GM21737 (cell line): Measurements from ENCODE around the gene CSNK1G2.

ENCODE experiments used
- ATAC-seq: cut with Tn5 transposase; IDR thresholded peaks from one replicate; pipeline ENCODE4 v1.9.1; 2021; ENCODE audit warnings: mild to moderate bottlenecking, moderate library complexity; ENCODE audit not compliant: unreplicated experiment

CSNK1G2 gene

GRCh38 chr19:1962674-1963073 lies 21.7 kb downstream of the CSNK1G2 start:
- no peak for ATAC-seq

DNA sequence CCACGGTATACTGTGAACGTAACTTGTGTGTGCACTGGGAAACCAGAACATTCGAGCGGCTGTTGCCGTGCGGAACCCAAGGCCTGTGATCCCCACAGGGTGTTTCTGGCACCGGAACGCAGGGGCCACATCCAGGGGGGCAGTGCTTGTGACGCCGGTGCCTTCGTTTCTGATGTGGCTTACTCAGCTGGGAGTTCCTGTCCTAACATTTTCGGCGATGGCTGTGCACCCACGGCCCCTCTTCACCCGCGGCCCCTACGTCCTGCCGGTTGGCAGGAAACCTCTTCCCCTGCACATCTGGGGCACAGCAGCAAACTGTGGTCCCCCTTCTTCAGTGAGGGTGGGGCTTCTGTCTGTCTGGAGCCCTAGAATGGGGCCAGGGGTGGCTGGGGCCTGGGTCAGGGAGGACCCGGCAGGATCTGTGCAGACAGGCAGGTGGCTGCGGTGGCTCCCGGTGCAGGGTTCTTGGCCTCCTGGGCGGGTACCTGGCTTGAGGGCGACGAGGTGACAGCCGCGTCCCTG lies 26.2 kb downstream of the CSNK1G2 start:
- ATAC-seq = no peak

DNA sequence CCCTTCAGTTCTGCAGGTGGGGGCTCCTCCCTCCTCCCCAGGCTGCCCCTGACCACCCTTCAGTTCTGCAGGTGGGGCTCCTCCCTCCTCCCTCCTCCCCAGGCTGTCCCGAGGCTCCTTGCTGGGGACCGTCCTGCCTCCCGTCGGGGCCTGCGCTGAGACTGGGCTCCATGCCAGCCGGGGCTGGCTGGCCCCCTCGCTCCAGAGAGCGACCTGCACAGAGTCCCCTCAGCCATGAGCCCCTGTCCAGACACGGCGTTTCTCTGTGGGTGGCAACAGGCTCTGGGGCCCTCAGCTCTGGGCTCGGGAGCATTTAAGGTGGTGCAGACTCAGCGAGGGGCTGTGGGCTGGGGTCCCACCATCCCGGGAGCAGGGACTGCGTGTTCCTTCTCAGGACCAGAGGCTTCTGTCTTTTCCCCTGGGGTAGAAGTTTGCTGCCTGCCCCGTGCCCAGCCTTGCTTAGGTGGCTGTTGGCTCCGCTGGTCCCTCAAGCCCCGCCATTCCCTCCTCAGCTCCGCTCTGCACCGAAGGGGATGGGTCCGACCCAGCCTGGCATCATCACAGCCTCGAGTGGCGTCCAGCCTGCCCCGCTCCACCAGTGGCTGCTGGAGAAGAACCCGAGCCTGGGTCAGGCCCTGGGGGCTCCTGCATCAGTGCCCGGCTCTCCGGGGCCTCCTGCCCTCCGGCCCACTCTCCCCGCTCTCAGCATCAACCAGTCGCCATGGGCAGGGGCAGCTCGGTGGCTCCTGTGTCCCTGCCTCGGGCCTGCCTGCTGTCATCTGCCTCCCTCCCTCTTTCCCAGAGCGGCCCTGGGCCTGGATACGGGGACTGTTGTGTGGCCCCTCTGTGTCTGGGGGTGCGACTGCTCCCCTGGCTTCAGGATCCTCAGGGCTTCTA lies 27.6 kb downstream of the CSNK1G2 start:
- ATAC-seq = no peak

DNA sequence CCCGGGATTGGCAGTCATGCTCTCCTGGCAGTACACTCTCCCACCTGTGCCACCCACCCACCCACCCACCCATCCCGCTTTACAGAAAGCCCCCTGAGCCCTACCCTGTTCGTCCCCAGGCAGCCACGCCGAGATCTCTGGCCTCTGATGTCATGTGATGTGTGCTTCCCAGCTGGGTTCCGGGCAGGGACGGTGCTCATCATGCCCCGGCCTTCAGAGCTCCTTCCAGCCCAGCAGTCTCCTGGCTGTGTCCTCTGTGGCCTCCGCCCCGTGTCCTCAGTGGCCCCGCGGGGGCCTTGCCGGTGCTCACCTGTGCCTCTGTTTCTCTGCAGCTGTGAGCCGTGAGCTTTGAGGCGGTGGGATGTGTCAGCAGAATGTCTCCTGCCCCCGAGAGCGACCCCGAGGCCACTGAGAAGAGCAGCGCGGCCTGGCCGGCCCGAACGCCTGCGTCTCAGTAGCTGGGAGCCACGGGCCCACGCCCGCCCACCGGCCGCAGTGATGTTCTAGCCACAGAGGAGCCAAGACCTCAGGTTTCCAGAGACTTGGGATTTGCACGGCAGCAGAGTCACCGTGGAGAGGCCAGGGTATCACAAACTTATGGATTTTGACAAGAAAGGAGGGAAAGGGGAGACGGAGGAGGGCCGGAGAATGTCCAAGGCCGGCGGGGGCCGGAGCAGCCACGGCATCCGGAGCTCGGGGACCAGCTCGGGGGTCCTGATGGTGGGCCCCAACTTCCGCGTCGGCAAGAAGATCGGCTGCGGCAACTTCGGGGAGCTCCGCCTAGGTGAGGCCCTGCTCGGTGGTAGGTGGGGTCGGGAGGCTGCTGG lies 28.4 kb downstream of the CSNK1G2 start:
- no peak for ATAC-seq

DNA sequence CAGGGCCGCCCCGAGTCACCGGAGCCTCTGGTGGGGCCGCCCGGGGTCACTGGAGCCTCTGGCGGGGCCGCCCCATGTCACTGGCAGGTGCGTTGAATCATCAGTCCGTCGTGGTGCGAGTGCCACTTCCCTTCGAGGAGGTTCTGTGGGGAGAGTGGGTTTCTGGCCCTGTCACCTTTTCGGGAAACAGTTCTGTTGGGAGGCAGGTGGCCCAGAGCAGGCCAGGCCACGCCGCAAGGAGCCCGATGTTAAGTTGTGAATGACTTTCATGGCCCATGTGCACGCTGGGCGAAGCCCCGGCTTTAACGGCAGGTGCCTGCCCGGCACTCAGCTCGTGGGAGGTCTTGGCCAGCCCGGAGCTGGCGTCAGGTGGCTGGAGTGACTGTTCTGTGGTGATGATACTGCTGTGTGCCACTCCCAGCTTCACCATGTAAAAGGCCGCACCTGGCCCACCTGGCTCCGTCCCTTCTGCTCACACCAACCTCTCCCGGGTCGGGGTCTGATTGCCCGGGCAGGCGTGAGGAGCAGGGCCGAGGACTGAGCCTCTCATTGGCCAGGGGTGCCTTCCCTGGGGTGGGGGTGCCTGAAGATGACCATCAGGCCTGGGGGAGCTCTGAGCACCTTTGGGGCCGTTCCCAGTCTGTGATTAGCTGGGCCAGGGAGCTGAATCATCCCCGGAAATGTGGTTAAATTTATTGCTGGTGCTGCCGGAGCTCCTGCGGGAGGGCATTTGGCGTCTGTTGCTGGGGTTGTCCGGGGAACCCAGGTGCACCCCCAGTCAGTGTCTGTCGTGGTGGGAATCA lies 29.2 kb downstream of the CSNK1G2 start:
- no peak for ATAC-seq

DNA sequence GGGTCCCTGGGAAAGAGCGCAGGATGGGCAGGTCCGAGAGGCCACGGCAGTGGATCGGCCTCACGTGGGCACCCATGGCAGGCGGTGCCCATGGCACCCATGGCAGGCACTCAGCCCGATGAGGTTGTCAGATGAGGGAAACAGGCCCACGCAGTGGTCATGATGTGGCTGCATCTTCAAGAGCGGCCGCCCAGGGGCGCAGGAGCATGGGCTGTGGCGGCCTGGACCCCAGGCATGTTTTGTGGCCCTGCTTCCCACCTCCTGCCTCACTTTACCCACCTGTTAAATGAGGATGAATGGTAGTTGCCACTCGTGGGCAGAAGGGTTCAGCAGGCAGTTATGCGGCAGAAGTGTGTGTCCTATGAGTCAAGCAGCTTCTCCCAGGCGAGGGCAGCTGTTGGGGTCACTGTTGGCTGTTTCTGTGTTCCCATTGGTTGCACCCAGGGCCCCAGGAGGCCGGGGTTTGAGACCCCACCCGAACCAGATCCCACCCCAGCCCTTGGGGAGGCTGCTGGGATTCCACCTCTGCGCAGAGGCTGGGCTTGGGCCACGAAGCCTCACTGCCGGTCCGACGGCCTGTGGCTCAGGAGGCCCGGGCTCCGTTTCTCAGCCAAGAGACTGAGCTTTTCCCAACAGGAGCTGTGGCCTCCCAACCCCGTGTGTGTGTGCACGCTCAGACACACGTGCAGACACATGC lies 30.0 kb downstream of the CSNK1G2 start:
- ATAC-seq = no peak

GRCh38 chr19:1974381-1975161 lies 33.6 kb downstream of the CSNK1G2 start:
- ATAC-seq = no peak

GRCh38 chr19:1975162-1975480 lies 34.1 kb downstream of the CSNK1G2 start:
- no peak for ATAC-seq

DNA sequence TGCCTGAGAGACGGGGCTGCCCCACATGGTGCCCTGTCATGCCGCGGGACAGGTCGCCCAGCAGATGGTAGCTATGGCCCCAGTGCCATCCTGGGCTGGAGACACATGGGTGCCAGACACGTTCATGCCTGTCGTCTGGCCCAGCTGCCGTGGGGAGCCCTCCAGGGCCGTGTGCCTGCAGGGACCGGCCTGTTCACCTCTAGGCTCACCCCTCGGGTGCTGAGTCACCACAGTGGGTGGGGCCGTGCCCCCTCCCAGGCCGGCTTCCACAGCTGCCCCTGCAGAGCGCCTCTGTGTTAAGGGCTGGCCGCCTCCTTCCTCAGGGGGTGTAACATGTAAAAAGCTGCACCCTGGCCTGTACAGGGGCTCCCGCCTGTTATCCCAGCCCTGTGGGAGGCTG lies 36.1 kb downstream of the CSNK1G2 start:
- ATAC-seq = no peak

GRCh38 chr19:1978346-1978894 lies 37.4 kb downstream of the CSNK1G2 start:
- ATAC-seq = no peak

- ATAC-seq = no peak
Observed at GRCh38 chr19:1979017-1979416, 38.0 kb downstream of the CSNK1G2 start.

DNA sequence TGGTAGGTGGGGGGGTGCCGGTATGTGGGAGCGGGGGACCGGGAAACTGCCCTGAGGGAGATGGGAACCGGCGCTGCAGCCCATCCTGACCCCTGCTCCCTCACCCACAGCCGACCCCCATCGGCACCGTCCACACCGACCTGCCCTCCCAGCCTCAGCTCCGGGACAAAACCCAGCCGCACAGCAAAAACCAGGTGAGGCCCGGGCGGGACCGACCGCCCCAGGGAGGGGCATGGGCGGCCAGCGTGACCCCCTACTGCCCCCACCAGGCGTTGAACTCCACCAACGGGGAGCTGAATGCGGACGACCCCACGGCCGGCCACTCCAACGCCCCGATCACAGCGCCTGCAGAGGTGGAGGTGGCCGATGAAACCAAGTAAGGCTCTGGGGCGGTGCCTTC lies 38.7 kb downstream of the CSNK1G2 start:
- ATAC-seq = no peak

DNA sequence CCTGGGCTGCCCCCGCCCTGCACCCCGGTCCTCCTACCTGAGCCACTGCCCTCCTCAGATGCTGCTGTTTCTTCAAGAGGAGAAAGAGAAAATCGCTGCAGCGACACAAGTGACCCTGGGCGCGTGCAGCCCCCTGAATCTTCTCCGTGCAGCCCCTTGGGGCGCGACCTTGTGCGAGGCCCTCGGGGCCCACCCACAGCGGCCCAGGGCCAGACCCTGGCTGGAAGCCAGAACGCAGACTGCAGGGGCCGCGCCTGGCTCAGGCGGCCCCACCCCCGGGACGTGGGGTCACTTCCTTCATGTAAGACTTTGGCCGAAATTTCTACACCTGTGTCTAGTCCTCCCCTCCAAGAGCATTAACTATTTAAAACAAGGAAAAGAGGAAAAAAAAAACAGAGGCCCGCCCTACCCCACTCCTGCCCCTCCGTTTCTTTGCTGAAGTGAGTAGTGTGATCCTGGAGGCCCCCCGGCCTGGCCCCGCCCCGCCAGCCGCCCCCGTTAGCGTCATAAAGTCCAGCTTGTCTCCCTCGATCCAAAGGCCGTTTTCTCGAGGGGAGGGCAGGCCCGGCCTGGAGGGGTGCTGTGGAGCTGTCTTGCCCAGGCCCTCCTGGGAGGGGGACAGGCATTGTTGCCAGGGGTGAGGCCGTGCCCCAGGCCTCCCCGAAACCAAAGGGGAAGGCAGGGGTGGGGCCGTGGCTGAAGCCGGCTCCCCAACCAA lies 39.3 kb downstream of the CSNK1G2 start:
- ATAC-seq = no peak

GRCh38 chr19:1980809-1981181 lies 39.8 kb downstream of the CSNK1G2 start:
- no peak for ATAC-seq

DNA sequence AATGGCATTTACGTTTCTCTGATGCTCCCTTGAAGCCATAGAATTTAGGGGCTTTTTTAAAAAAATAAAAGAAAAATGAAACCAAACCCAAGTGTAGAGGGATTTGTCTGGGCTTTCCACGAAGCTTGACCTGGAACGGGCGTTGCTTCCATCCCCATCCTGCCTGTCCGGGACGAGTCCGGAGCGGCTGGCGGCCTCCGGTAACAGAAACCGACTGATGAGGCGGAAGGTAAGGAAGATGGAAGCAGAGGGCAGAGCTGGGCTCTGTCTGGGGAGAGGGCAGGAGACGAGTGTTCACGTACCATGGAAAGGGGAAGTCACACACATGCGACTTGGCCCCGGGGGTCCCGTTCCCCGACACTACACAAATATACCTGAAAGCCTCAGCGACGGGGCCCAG lies 40.3 kb downstream of the CSNK1G2 start:
- ATAC-seq = no peak

GRCh38 chr19:1984357-1984756 lies 43.4 kb downstream of the CSNK1G2 start:
- ATAC-seq = no peak

DNA sequence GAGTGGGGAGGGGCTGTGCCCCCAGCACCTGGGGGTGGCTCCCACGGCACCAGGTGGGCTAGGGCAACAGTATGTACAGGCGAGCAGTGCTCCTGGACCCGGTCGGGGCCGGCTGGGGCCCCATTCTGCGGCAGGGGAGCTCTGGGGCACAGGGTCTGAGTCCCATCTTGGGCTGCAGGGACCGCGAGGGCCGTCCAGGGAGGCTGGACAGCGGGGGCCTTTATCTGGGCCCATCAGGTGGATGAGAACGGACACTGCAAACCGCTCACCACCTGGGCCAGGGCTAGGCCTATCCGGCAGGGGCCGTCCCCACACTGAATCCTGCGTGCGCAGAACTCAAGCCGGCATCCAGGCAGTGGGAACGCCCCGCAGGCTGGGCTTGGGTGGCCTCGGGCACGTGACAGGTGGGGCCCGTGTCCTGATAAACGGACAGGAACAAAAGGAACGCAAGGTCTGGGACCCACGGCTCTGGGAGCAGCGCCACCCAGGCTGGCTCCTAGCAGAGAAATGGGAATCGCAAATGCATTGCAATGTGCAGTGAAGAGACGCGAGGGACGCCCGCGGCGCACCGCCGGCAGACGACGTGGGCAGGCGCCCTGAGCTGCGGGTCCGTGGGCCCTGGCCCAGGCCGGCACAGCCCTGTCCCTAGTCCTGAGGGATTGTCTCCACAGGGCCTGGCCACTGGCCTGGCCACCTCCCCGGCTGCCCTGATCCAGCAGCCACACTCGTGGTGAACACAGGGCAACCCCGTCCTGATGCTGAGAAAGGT lies 44.8 kb downstream of the CSNK1G2 start:
- no peak for ATAC-seq
